Left colon (tissue), 2 donors: Measurements from ENCODE around the gene SNTB2. TPM values are rescaled to one million over a fixed set of nuclear protein-coding genes. Genes with fewer than 3 reads are reported as not detected.

Experiments used
- ATAC-seq: fragments of 200-7000 bp; cut with Tn5 transposase; one replicate; pipeline ENCODE4 v1.9.1; 2020; ENCODE audit warnings: mild to moderate bottlenecking, moderate library complexity
- DNase-seq, 2 donors: peaks; one replicate each; pipeline ENCODE4 v3.0.0-alpha.2; 2020
- intact Hi-C, 2 donors: fragments of 100-400 bp; cut with DNase I in 1 of 2; cut with micrococcal nuclease in 1 of 2; formaldehyde crosslinking; loops; one replicate each; pipeline versions ENCODE4 v1.11.2 to v1.14.0; 2022; cut with DNase I, micrococcal nuclease
- total RNA-seq, 2 donors: library from RNA; stranded (reverse); fragmentation: NEBNext Ultra II Directional; extraction: Animal tissue kit (Norgen Biotek cat#: 25700); gene quantifications; one replicate each; pipeline ENCODE4 v1.2.1, GENCODE V29; 2021
- donor health status: DM: no; HTN: no; CAD: no.
- donor health status: DM: yes; HTN: yes; CAD: no.

SNTB2 gene
- total RNA-seq, 2 donors from 2014 or later = 32.0 to 33.8 TPM

DNA sequence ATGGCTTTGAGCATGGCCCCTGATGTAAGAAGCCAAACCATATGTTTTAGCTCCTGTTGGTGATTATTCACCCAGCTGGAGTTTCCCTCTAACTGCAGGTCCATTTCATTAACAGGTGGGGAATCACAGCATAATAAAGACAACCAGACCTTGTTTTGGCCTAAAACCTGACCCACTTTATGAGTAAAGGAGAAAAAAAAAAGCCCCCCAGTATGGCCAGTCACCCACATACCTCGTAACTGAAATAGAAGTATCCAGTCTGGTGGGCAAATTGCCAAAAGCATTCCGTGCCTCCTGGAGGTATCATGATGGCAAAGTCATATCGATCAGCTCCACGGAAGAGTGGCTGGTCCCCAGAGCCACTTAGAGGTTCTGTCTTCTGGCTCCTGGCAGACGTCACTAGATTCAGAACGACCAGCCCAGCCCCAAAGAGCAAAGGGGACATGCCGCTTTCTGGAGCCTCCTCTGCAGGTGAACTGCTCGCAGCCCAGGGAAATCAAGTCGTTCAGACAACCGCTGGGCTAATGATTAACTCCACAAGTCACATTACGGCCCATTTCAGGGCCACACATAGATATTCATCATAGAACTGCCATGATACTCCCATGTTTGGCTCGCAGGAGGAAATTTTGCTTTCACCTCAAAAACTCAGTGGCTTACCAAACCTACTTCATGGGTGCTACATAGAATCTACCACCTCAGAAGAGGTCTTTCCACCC, 164.5 kb downstream of the SNTB2 start, which contains the start of gene TMED6:
Gene TMED6, minus strand, starts transcription at position 478 of the 719 bp plus-strand sequence. Its CDS starts 33 bp downstream, at position 445.
- DNase-seq = peak; percentile 67 to 79
- intact Hi-C loops = no loop called here
- ATAC-seq = peak; percentile 96

Other genes starting within 250 kb of the SNTB2 start
- 10 to 100 TPM in 1 of 2 donors, 1 to 10 TPM in 1; 2.8 to 21.1 TPM for gene HAS3, start 81.5 kb upstream of the SNTB2 start, total RNA-seq
- gene CHTF8, start 54.6 kb upstream of the SNTB2 start, total RNA-seq = 10 to 100 TPM; 84.4 to 90.3 TPM
- 10 to 100 TPM; 20.8 to 22.9 TPM for gene UTP4, start 54.5 kb upstream of the SNTB2 start, total RNA-seq
- 10 to 100 TPM; 34.1 to 34.3 TPM for gene VPS4A, start 124.2 kb downstream of the SNTB2 start, total RNA-seq
- 10 to 100 TPM; 10.1 to 20.5 TPM for gene PDF, start 143.4 kb downstream of the SNTB2 start, total RNA-seq
- gene COG8, start 152.4 kb downstream of the SNTB2 start, total RNA-seq = 10 to 100 TPM; 31.7 to 36.6 TPM
- gene NIP7, start 152.6 kb downstream of the SNTB2 start, total RNA-seq = 10 to 100 TPM; 19.0 to 22.1 TPM
- 1 to 10 TPM; 2.5 to 9.4 TPM for gene TMED6, start 164.6 kb downstream of the SNTB2 start, total RNA-seq
- gene TERF2, start 198.8 kb downstream of the SNTB2 start, total RNA-seq = 10 to 100 TPM; 33.2 to 36.6 TPM
- gene CYB5B, start 237.5 kb downstream of the SNTB2 start, total RNA-seq = 100 to 1,000 TPM; 153 to 186 TPM